ENCODE measurements around the gene MYDGF.

DNA sequence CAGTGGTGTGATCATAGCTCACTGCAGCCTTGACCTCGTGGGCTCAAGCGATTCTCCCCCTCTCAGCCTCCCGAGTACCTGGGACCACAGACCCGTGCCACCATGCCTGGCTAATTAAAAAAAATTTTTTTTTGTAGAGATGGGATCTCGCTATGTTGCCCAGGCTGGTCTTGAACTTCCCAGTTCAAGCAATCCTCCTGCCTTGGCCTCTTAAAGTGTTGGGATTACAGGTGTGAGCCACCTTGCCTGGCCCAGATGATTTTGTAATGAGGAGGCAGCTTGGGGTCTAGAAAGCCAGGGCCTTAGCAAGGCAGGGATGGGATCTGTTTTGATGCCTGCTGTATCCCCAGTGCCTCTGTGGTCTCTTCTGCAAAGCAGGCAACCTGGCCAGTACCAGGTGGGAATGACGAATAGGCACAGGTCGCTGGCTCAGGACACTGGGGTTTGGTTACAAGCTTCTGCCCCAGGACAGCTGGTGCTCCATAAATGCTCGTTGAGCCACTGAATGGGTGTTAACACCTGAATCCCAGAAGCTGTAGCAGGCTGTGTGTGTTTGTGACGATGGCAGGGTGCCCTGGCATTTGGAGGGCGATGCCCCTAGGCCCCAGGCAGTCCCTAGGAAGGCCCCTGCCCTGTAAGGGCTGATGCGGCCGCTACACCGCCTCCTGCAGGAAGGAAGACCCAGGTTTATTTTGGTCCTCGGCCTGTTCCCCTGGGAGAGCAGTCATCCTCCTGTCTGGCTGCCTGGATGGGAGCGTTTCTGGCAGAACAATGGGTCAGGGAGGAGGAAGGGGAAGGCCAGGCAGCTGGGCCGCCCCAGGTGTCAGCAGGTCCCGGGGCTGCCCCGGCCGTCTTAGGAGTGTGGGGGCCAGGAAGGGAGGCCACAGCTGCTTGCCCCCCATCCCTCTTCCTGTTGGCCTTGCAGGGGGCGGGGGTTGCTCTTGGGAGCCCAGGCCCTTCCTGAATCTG, 22.2 kb downstream of the MYDGF start:
- TF ChIP-seq, protein P1, sequence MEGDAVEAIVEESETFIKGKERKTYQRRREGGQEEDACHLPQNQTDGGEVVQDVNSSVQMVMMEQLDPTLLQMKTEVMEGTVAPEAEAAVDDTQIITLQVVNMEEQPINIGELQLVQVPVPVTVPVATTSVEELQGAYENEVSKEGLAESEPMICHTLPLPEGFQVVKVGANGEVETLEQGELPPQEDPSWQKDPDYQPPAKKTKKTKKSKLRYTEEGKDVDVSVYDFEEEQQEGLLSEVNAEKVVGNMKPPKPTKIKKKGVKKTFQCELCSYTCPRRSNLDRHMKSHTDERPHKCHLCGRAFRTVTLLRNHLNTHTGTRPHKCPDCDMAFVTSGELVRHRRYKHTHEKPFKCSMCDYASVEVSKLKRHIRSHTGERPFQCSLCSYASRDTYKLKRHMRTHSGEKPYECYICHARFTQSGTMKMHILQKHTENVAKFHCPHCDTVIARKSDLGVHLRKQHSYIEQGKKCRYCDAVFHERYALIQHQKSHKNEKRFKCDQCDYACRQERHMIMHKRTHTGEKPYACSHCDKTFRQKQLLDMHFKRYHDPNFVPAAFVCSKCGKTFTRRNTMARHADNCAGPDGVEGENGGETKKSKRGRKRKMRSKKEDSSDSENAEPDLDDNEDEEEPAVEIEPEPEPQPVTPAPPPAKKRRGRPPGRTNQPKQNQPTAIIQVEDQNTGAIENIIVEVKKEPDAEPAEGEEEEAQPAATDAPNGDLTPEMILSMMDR (IDR thresholded peaks at IDR 0.05), result no peak
- TF ChIP-seq POLR2A (IDR thresholded peaks at IDR 0.05), result no peak

Data from esophagus squamous epithelium (tissue), 4 donors.